Subcutaneous adipose tissue (tissue), 4 donors: Measurements from ENCODE around the gene MRRF. TPM values are rescaled to one million over a fixed set of nuclear protein-coding genes. Genes with fewer than 3 reads are reported as not detected.

ENCODE experiments used
- CTCF ChIP-seq: fragments of 450-650 bp; IDR thresholded peaks from one replicate; pipeline ENCODE4 v1.5.1; 2016; ENCODE audit warnings: low read depth, mild to moderate bottlenecking, control low read depth, antibody characterized with exemption, moderate library complexity
- total RNA-seq, 4 donors: library from RNA; depleted of rRNA; stranded (reverse); fragments of >200 nt; gene quantifications; one replicate each; pipeline ENCODE4 v1.1.0, GENCODE V29; 2016

MRRF gene
- total RNA-seq, 4 donors from 2014 or later = 34.8 to 61.0 (median 42.5) TPM

DNA sequence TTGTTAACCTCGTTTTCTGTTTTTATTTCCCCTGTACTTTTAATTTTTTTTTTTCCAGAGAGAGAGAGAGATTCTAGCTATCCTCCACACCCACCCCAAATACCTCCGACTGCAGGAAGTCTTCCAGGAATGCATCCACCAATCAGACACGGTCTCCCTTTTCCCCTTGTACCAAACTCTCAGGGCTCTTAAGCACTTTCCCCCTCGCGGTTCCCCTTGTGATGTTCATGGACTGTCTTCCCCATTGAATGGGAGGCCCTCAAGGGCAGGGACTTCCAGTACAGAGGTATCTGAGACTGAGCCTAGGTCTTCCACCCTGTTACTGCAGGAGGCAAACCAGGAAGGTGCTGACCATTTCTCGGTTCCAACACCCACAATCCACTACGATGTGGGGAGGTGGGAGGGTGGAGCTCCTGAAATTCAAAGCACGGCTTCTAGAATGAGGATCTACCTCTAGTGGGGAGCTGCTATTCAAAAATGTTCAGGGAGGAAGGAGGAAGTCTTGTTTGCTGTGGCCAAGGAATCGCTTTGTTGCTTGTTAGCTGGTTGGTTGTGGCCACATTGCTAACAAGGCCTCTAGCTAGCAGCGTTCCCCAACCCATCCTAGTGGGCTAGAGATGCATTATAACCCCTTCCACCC, 68.6 kb downstream of the MRRF start:
- no peak for TF ChIP-seq CTCF

DNA sequence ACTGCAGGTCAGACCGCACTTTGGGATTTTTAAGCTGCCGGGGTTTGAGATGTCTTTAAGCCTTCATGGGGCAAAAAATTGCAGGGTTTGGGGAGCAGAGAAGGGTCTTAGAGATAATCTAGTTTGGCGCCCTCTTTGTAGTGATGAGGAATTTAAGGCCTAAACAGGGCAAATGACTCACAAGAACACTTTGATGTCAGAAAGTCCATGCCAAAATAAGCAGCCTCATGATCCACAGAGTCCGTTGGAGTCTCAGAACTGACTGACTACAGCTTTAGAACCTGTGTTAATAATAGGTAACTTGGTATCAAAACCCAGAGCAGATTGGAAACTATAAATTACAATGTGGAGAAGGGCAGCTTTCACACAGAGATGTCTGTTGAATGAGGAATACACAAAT, 70.2 kb downstream of the MRRF start:
- no peak for TF ChIP-seq CTCF

- TF ChIP-seq CTCF = no peak
Measured at GRCh38 chr9:122336189-122336588, 71.5 kb downstream of the MRRF start.

- TF ChIP-seq CTCF = no peak
Measured at GRCh38 chr9:122336866-122337555, 72.3 kb downstream of the MRRF start.

- no peak for TF ChIP-seq CTCF
Measured at GRCh38 chr9:122337556-122337929, 72.9 kb downstream of the MRRF start.

- no peak for TF ChIP-seq CTCF
Measured at GRCh38 chr9:122338536-122338935, 73.9 kb downstream of the MRRF start.

DNA sequence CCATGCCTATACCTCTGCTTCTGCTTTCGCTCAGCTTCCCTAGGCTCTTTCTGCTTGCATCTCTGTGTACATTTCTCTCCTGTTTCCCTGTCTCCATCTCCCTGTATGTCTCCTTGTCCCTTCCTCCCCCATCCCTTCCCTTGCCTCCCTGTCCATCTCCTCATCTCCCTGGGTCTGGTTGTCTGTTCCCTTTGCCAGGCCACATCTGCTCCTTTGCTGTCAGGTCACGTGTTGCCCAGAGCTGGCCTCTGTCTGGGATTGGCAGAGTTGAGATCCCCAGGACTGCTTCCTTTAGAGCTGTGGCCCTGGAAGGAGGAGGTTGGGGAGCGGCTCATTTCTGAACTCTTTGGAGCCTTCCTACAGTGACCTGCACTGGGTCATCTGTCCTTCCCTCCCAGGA, 74.3 kb downstream of the MRRF start:
- no peak for TF ChIP-seq CTCF
